Trophoblast cell (in vitro differentiated cells and primary cell): Measurements from ENCODE around the gene ISM1.
A peak's percentile ranks its signal among the peaks of the same experiment; 100 is the strongest.

ENCODE experiments used
- DNase-seq, 2 donors: peaks; one replicate each; pipeline ENCODE4 v3.0.0-alpha.2; 2016
- H2AFZ ChIP-seq: 2 replicates; pipeline ENCODE4 v1.6.1; 2013; ENCODE audit warnings: low read length, moderate library complexity, mild to moderate bottlenecking; ENCODE audit not compliant: insufficient read depth, poor library complexity
- H2AK5ac ChIP-seq: 2 replicates; pipeline ENCODE4 v1.6.1; 2013; ENCODE audit warnings: mild to moderate bottlenecking, low read length
- H2BK120ac ChIP-seq: 2 replicates; pipeline ENCODE4 v1.6.1; 2013; ENCODE audit warnings: low read length, mild to moderate bottlenecking, moderate library complexity; ENCODE audit not compliant: insufficient read depth, poor library complexity
- H2BK12ac ChIP-seq: 2 replicates; pipeline ENCODE4 v1.6.1; 2013; ENCODE audit warnings: mild to moderate bottlenecking, low read length, moderate library complexity
- H2BK5ac ChIP-seq: 2 replicates; pipeline ENCODE4 v1.6.1; 2013; ENCODE audit warnings: low read length, low read depth, moderate library complexity, mild to moderate bottlenecking; ENCODE audit not compliant: poor library complexity
- H3K14ac ChIP-seq: 2 replicates; pipeline ENCODE4 v1.6.1; 2013; ENCODE audit warnings: mild to moderate bottlenecking, low read length
- H3K18ac ChIP-seq: 2 replicates; pipeline ENCODE4 v1.6.1; 2013; ENCODE audit warnings: mild to moderate bottlenecking, low read length
- H3K23ac ChIP-seq: 2 replicates; pipeline ENCODE4 v1.6.1; 2013; ENCODE audit warnings: low read length
- H3K27ac ChIP-seq: 2 replicates; pipeline ENCODE4 v1.5.1; 2013; ENCODE audit warnings: low read depth, mild to moderate bottlenecking, inconsistent platforms, low read length, moderate library complexity
- H3K27me3 ChIP-seq: 2 replicates; pipeline ENCODE4 v1.6.1; 2013; ENCODE audit warnings: inconsistent platforms, mild to moderate bottlenecking, low read length, moderate library complexity; ENCODE audit not compliant: insufficient read depth
- H3K36me3 ChIP-seq, 2 experiments: 1 replicate in 1 of 2; 2 replicates in 1 of 2; pipeline ENCODE4 v1.6.1; 2013; ENCODE audit warnings: low read length in 2 of 2, mild to moderate bottlenecking in 2 of 2, moderate library complexity in 1 of 2; ENCODE audit not compliant: insufficient read depth in 2 of 2, control insufficient read depth in 1 of 2
- H3K4ac ChIP-seq: 2 replicates; pipeline ENCODE4 v1.6.1; 2013; ENCODE audit warnings: low read depth, mild to moderate bottlenecking, low read length, moderate library complexity
- H3K4me1 ChIP-seq, 2 experiments: 1 replicate in 1 of 2; 2 replicates in 1 of 2; pipeline ENCODE4 v1.6.1; 2013; ENCODE audit warnings: low read length in 2 of 2, mild to moderate bottlenecking in 2 of 2, moderate library complexity in 1 of 2; ENCODE audit not compliant: insufficient read depth in 2 of 2, control insufficient read depth in 1 of 2
- H3K4me2 ChIP-seq: 2 replicates; pipeline ENCODE4 v1.6.1; 2013; ENCODE audit warnings: inconsistent platforms, mild to moderate bottlenecking, low read length, moderate library complexity
- H3K4me3 ChIP-seq: 2 replicates; pipeline ENCODE4 v1.5.1; 2013; ENCODE audit warnings: mild to moderate bottlenecking, low read depth, low read length, inconsistent platforms
- H3K79me1 ChIP-seq: one replicate; pipeline ENCODE4 v1.6.1; 2013; ENCODE audit warnings: low read length
- H3K79me2 ChIP-seq: 2 replicates; pipeline ENCODE4 v1.6.1; 2013; ENCODE audit warnings: low read length, mild to moderate bottlenecking; ENCODE audit not compliant: control insufficient read depth, insufficient read depth, poor library complexity
- H3K9ac ChIP-seq: 2 replicates; pipeline ENCODE4 v1.6.1; 2013; ENCODE audit warnings: mild to moderate bottlenecking, low read length
- H3K9me3 ChIP-seq: 2 replicates; pipeline ENCODE4 v1.6.1; 2013; ENCODE audit warnings: low read depth, mild to moderate bottlenecking, control low read depth, inconsistent platforms, low read length; ENCODE audit not compliant: insufficient read depth
- H4K12ac ChIP-seq: 2 replicates; pipeline ENCODE4 v1.6.1; 2013; ENCODE audit warnings: low read depth, mild to moderate bottlenecking, low read length, moderate library complexity
- H4K8ac ChIP-seq: 2 replicates; pipeline ENCODE4 v1.6.1; 2013; ENCODE audit warnings: low read depth, mild to moderate bottlenecking, low read length, moderate library complexity
- H4K91ac ChIP-seq: one replicate; pipeline ENCODE4 v1.6.1; 2013; ENCODE audit warnings: low read depth, mild to moderate bottlenecking, low read length, moderate library complexity
- WGBS: extraction: QIAGEN DNeasy Blood & Tissue Kit; methylation state at CpG from one replicate; pipeline ENCODE4 v1.1.7; 2013; ENCODE audit warnings: missing lambda C conversion rate; ENCODE audit not compliant: insufficient read length, insufficient coverage; ENCODE audit errors: extremely low coverage; 5-methylcytosine and 5-hydroxymethylcytosine counted together

Gene ISM1

DNA sequence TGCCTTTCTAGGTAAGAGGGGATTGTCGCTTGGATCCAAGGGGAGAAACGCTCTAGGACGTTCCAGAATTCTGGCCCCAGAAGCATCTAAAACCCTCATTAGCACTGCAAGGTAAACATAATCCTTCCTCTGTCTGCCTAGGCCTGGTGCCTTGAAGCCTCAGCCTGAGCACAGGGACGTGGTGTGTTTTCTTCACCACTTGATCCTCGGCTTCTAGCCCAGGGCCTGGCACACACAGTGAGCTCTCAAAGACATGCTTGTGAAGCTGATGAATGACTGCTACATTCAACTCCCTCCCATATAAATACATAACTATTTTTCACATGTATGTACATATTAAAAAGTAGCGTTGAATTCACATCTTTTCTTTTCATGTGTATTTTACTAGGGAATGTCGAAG is 100.3 kb downstream of the ISM1 start:
- no peak overlapping the region for H3K14ac ChIP-seq
- no CpG with 5 or more reads among the region's 7 CpGs for WGBS
- H3K9ac ChIP-seq: peak overlapping the region; percentile 59
- H3K79me2 ChIP-seq: no peaks in the 10 kb centered on the region
- H3K79me1 ChIP-seq: peaks cover 10% of the 10 kb centered on the region
- H3K18ac ChIP-seq: no peak overlapping the region
- no peak overlapping the region for H3K23ac ChIP-seq
- no peak overlapping the region for H3K4me2 ChIP-seq
- peaks cover 8 to 14% of the 10 kb centered on the region in 2 experiments for H3K4me1 ChIP-seq
- peak overlapping the region; percentile 70 for H4K91ac ChIP-seq
- no peak overlapping the region for H3K4ac ChIP-seq
- H2AFZ ChIP-seq: no peak overlapping the region
- no peaks in the 10 kb centered on the region for H3K27me3 ChIP-seq
- no peak overlapping the region for H2BK5ac ChIP-seq
- H2BK120ac ChIP-seq: peak overlapping the region; percentile 3
- peak overlapping the region; percentile 81 for H2BK12ac ChIP-seq
- peak overlapping the region; percentile 26 for H2AK5ac ChIP-seq
- no peak overlapping the region for H4K12ac ChIP-seq
- no peak overlapping the region for H3K27ac ChIP-seq
- no peak for DNase-seq
- H3K9me3 ChIP-seq: no peaks in the 10 kb centered on the region
- H3K4me3 ChIP-seq: no peak overlapping the region
- H3K36me3 ChIP-seq: no peaks in the 10 kb centered on the region
- no peak overlapping the region for H4K8ac ChIP-seq

GRCh38 chr20:13322198-13322597 is 101.1 kb downstream of the ISM1 start:
- H2BK5ac ChIP-seq: peak overlapping the region; percentile 71
- no peaks in the 10 kb centered on the region for H3K27me3 ChIP-seq
- peaks cover 10% of the 10 kb centered on the region for H3K79me1 ChIP-seq
- H4K91ac ChIP-seq: peak overlapping the region; percentile 63
- DNase-seq: no peak
- H4K12ac ChIP-seq: no peak overlapping the region
- no peak overlapping the region for H2AFZ ChIP-seq
- H2BK12ac ChIP-seq: peak overlapping the region; percentile 88
- H3K27ac ChIP-seq: peak overlapping the region; percentile 72
- H3K4ac ChIP-seq: peak overlapping the region; percentile 1
- no peak overlapping the region for H3K23ac ChIP-seq
- peak overlapping the region; percentile 52 for H2BK120ac ChIP-seq
- no peak overlapping the region for H3K14ac ChIP-seq
- H4K8ac ChIP-seq: peak overlapping the region; percentile 51
- no peaks in the 10 kb centered on the region for H3K79me2 ChIP-seq
- H3K9me3 ChIP-seq: no peaks in the 10 kb centered on the region
- no peak overlapping the region for H2AK5ac ChIP-seq
- H3K9ac ChIP-seq: no peak overlapping the region
- H3K4me1 ChIP-seq: peaks cover 8 to 14% of the 10 kb centered on the region in 2 experiments
- WGBS: no CpG with 5 or more reads among the region's 5 CpGs
- no peak overlapping the region for H3K4me3 ChIP-seq
- H3K36me3 ChIP-seq: no peaks in the 10 kb centered on the region
- peak overlapping the region; percentile 3 for H3K4me2 ChIP-seq
- no peak overlapping the region for H3K18ac ChIP-seq

- Histone ChIP-seq H2AFZ (no peak overlapping the region), H3K23ac (no peak overlapping the region), H3K4ac (no peak overlapping the region), H2BK12ac (no peak overlapping the region), H4K12ac (no peak overlapping the region), H3K18ac (no peak overlapping the region), H3K4me3 (no peak overlapping the region), H4K91ac (no peak overlapping the region), H4K8ac (no peak overlapping the region), H3K9me3 (no peaks in the 10 kb centered on the region), H3K36me3 (no peaks in the 10 kb centered on the region), H2AK5ac (no peak overlapping the region), H2BK120ac (no peak overlapping the region), H2BK5ac (no peak overlapping the region), H3K4me1 (peaks cover 8 to 14% of the 10 kb centered on the region in 2 experiments), H3K79me2 (no peaks in the 10 kb centered on the region), H3K27ac (peak overlapping the region; percentile 72), H3K14ac (no peak overlapping the region), H3K9ac (no peak overlapping the region), H3K4me2 (peak overlapping the region; percentile 6), H3K79me1 (peaks cover 10% of the 10 kb centered on the region), H3K27me3 (no peaks in the 10 kb centered on the region)
- WGBS: no CpG with 5 or more reads among the region's 3 CpGs
- no peak for DNase-seq
These were observed 101.5 kb downstream of the ISM1 start for GRCh38 chr20:13322621-13323020.

DNA sequence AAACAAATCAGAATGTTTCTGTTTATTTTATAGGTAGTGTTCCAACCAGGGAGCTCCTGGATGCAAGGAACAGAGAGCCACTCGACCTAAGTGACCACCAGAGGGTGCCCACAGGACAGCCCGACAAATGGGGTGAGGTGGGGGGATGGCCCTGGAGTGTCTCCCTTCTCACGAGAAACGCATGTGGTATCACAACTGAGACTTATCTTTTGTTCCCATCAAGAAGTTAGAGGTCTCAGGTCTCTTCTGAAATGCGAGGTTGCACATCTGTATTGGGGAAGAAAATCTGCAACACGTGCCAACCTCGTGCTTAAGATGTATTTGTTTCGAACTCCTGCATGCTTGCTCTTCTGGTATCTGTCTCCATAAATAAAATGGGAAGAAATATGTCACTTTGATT is 104.0 kb downstream of the ISM1 start:
- Histone ChIP-seq H3K27ac (no peak overlapping the region), H3K23ac (no peak overlapping the region), H4K12ac (no peak overlapping the region), H3K9me3 (no peaks in the 10 kb centered on the region), H2BK5ac (no peak overlapping the region), H3K4me1 (peaks cover 8 to 14% of the 10 kb centered on the region in 2 experiments), H3K79me1 (peaks cover 10% of the 10 kb centered on the region), H4K91ac (no peak overlapping the region), H2BK12ac (no peak overlapping the region), H3K4me3 (no peak overlapping the region), H3K36me3 (no peaks in the 10 kb centered on the region), H3K79me2 (no peaks in the 10 kb centered on the region), H3K14ac (no peak overlapping the region), H2AK5ac (no peak overlapping the region), H3K18ac (no peak overlapping the region), H2BK120ac (no peak overlapping the region), H2AFZ (no peak overlapping the region), H4K8ac (no peak overlapping the region), H3K4ac (no peak overlapping the region), H3K27me3 (no peaks in the 10 kb centered on the region), H3K9ac (no peak overlapping the region), H3K4me2 (no peak overlapping the region)
- DNase-seq: peak in 1 of 2 donors; percentile 23
- no CpG with 5 or more reads among the region's 8 CpGs for WGBS
